ENCODE measurements around the gene PWWP2B. TPM values are rescaled to one million over a fixed set of nuclear protein-coding genes. Genes with fewer than 3 reads are reported as not detected.
A peak's percentile ranks its signal among the peaks of the same experiment; 100 is the strongest.

Gene PWWP2B
- total and polyA plus RNA-seq, 2 of the 8 experiments (the other 6 are each of a cell fraction or from before 2014, with no cell fraction given) = 5.3 to 10.8 TPM

GRCh38 chr10:132359305-132360040 lies 37.5 kb upstream of the PWWP2B start:
- H3K4ac ChIP-seq (replicated peaks; ENCODE audit: insufficient read length, low read depth, low read length) = no peak overlapping the region
- no peak overlapping the region for H4K91ac ChIP-seq (replicated peaks; ENCODE audit: insufficient read length, low read length)
- H4K5ac ChIP-seq (ENCODE audit: insufficient read length, low read depth, low read length) = no peak overlapping the region
- H2BK120ac ChIP-seq (replicated peaks; ENCODE audit: low read depth, low read length) = no peak overlapping the region
- no peaks in the 10 kb centered on the region for H3K79me2 ChIP-seq (ENCODE audit: control insufficient read depth in 1 of 2, insufficient read depth in 2 of 2, low read length in 2 of 2)
- H3K4me2 ChIP-seq (ENCODE audit: insufficient read depth in 1 of 2, low read depth in 2 of 2, low read length in 2 of 2) = no peak overlapping the region
- no peak overlapping the region for H3K14ac ChIP-seq (ENCODE audit: insufficient read length)
- POLR2A ChIA-PET (ENCODE audit: partially characterized antibody) = no interaction called here
- TF ChIP-seq MAX (IDR thresholded peaks at IDR 0.05) (no peak), CTCF (IDR thresholded peaks at IDR 0.05; ENCODE audit: control extremely low read depth in 1 of 3, insufficient read depth in 1 of 3, low read depth in 1 of 3, low read length in 3 of 3) (peak; percentile 17 to 38 (median 36); a peak in 3 of 4 replicates), NRF1 (IDR thresholded peaks at IDR 0.05; ENCODE audit: low read depth, low read length) (no peak), RAD21 (IDR thresholded peaks at IDR 0.05 in 1 of 2, conservative IDR thresholded peaks at IDR 0.05 in 1 of 2; ENCODE audit: low read depth in 2 of 2, low read length in 2 of 2) (peak; percentile 15 to 50; a peak in 3 of 4 replicates)
- no peaks in the 10 kb centered on the region for H3K4me1 ChIP-seq (replicated peaks in 1 of 4; ENCODE audit: control insufficient read depth in 3 of 4, insufficient read depth in 4 of 4, low read length in 3 of 4)
- no peak overlapping the region for H2BK20ac ChIP-seq (ENCODE audit: low read length)
- H2BK12ac ChIP-seq (ENCODE audit: low read depth, low read length) = no peak overlapping the region
- H3K9ac ChIP-seq (replicated peaks in 1 of 4; ENCODE audit: extremely low read depth in 1 of 4, low read depth in 3 of 4, low read length in 3 of 4) = no peak overlapping the region
- no peaks in the 10 kb centered on the region for H3K79me1 ChIP-seq (ENCODE audit: low read depth, low read length)
- H4K8ac ChIP-seq (ENCODE audit: extremely low read depth, insufficient read depth, low read length) = 0 out of 2 replicates have a peak overlapping the region, but pooled peaks have one; percentile 18
- no peak for DNase-seq (ENCODE audit: low read depth in 1 of 2, low spot score in 2 of 2)
- H2BK5ac ChIP-seq (ENCODE audit: low read depth, low read length) = no peak overlapping the region
- H3K23ac ChIP-seq (ENCODE audit: insufficient read length) = no peak overlapping the region
- H4K20me1 ChIP-seq (replicated peaks in 1 of 2; ENCODE audit: control insufficient read depth in 1 of 2, insufficient read depth in 2 of 2, low read length in 2 of 2) = peaks cover 0 to 5% of the 10 kb centered on the region in 2 experiments
- H2AK5ac ChIP-seq (ENCODE audit: low read depth, low read length) = no peak overlapping the region
- H3K4me3 ChIP-seq (ENCODE audit: extremely low read depth in 1 of 4, insufficient read depth in 2 of 4, low read depth in 3 of 4, low read length in 4 of 4) = no peak overlapping the region
- no peaks in the 10 kb centered on the region; a peak in 1 of 4 replicates for H3K9me3 ChIP-seq (ENCODE audit: insufficient read depth in 2 of 2, low read depth in 1 of 2, low read length in 1 of 2)
- CTCF ChIA-PET (ENCODE audit: partially characterized antibody) = interaction anchor here (0.6 to 4.8 kb wide), 23 partner anchors 10 to 294 kb away, joined by 3 to 54 read pairs (median 5); no protein-coding TSS in a partner anchor
- 89% methylated on average over 19 of the region's 21 CpGs; no CpG with 5 or more reads in 1 of the 2 experiments for WGBS, 2 experiments (ENCODE audit: extremely low coverage in 1 of 2, insufficient coverage in 1 of 2, insufficient read length in 1 of 2, insufficient replicate concordance in 2 of 2, low coverage in 1 of 2, low lambda C conversion rate in 2 of 2, missing lambda C conversion rate in 1 of 2)
- no peak overlapping the region for H3K18ac ChIP-seq (ENCODE audit: extremely low read depth, low read length)
- no peak overlapping the region for H3K27ac ChIP-seq (ENCODE audit: low read depth, low read length)
- no peak for FAIRE-seq
- peaks cover 0 to 2% (median 0%) of the 10 kb centered on the region in 4 experiments; a peak in 1 of 7 replicates for H3K27me3 ChIP-seq (replicated peaks in 1 of 4; ENCODE audit: control insufficient read depth in 3 of 4, extremely low read depth in 1 of 4, insufficient read depth in 3 of 4, low read length in 3 of 4)
- H3K56ac ChIP-seq (replicated peaks; ENCODE audit: insufficient read length, low read depth, low read length) = no peak overlapping the region
- H3K36me3 ChIP-seq (ENCODE audit: control insufficient read depth in 2 of 4, insufficient read depth in 4 of 4, low read length in 3 of 4) = no peaks in the 10 kb centered on the region; a peak in 1 of 8 replicates
- H2AFZ ChIP-seq (ENCODE audit: low read length) = no peak overlapping the region
- H2BK15ac ChIP-seq (ENCODE audit: low read length) = no peak overlapping the region
- H3K23me2 ChIP-seq (ENCODE audit: low read depth, low read length) = peaks cover 5% of the 10 kb centered on the region; the same call in 1 of the 2 replicates

Data from H1 (cell line).